Jurkat, Clone E6-1 (cell line): ENCODE results near the gene TRAIP. TPM values are rescaled to one million over a fixed set of nuclear protein-coding genes. Genes with fewer than 3 reads are reported as not detected.
"Not testable (repeated sequence)": the region's sequence is repeated elsewhere in the genome, so short reads cannot be mapped to it uniquely, and the experiment has no call there.

Experiments
- DNase-seq: peaks from one replicate; pipeline ENCODE4 v3.0.0-alpha.2; 2011; ENCODE audit warnings: low read depth, low spot score
- H3K4me3 ChIP-seq: 2 replicates; pipeline ENCODE4 v1.5.1; 2011; ENCODE audit warnings: mild to moderate bottlenecking, low read length, control low read depth, moderate library complexity
- polyA plus RNA-seq: library from polyadenylated mRNA; unstranded; fragments of >200 nt; gene quantifications from one replicate; pipeline ENCODE4 v1.2.1, GENCODE V29; 2012; ENCODE audit warnings: missing spikeins; ENCODE audit not compliant: insufficient read length, insufficient read depth

The TRAIP gene, protein sequence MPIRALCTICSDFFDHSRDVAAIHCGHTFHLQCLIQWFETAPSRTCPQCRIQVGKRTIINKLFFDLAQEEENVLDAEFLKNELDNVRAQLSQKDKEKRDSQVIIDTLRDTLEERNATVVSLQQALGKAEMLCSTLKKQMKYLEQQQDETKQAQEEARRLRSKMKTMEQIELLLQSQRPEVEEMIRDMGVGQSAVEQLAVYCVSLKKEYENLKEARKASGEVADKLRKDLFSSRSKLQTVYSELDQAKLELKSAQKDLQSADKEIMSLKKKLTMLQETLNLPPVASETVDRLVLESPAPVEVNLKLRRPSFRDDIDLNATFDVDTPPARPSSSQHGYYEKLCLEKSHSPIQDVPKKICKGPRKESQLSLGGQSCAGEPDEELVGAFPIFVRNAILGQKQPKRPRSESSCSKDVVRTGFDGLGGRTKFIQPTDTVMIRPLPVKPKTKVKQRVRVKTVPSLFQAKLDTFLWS
- 38.4 TPM for polyA plus RNA-seq

GRCh38 chr3:49856181-49857005 lies at the start of gene TRAIP:
TRAIP (minus strand) TSS chr3:49856564; CDS start chr3:49856453, 111 bp downstream.
- peak; percentile 92 for DNase-seq
- peak within 1 kb of the TSS; percentile 93 for H3K4me3 ChIP-seq

GRCh38 chr3:49904448-49904847 lies 48.1 kb upstream of the TRAIP start:
- not testable (repeated sequence) for DNase-seq, H3K4me3 ChIP-seq

GRCh38 chr3:49903451-49904424 lies 47.4 kb upstream of the TRAIP start, which contains the start of gene MST1R:
MST1R (minus strand) TSS chr3:49903873; CDS start chr3:49903609, 264 bp downstream.
- no peak within 1 kb of the TSS for H3K4me3 ChIP-seq
- no peak for DNase-seq

DNA sequence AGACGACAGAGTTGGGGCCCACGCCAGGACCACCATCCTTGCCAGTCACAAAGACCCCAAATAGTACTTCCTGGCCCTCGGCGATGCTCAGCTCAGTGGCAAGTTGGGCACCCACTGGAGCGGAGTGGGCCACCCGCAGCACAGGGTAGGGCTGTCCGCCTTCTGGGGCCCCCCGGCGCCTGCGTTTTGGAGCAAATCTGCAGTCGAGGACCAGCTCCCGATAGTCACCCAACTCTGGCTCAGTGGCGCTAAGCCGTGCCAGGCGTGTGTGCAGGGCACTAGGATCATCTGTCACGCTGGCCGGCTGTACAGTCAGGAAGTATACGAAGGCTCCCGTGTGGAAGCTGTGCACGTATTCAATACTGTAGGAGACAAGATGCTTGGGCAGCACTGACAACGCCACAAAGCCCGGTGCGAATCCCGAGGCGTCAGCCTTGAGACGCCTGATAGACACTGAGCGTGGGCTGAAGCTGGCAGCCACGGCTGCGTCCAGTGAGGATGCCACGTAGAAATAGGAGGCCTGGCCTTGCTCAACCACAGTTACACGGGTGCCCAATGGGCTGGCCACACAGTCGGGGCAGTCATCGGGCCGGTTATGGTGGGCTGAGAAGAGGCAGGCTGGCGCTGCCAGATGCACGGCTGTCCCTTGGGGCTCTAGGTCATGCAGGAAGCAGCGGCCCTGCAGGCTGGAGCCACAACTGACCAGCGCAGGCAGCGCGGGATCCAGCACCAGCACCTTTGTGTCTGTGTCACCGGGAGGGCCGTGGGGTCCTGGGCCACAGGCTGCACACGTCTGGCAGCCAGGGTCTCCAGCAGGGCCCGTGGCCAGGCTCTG lies 46.4 kb upstream of the TRAIP start:
- H3K4me3 ChIP-seq = no peak overlapping the region
- DNase-seq = no peak

- H3K4me3 ChIP-seq = no peak overlapping the region
- DNase-seq = peak; percentile 16
Observed at GRCh38 chr3:49901366-49902339, 45.3 kb upstream of the TRAIP start.

- H3K4me3 ChIP-seq = no peak overlapping the region
- no peak for DNase-seq
Observed at GRCh38 chr3:49900491-49901153, 44.3 kb upstream of the TRAIP start.

DNA sequence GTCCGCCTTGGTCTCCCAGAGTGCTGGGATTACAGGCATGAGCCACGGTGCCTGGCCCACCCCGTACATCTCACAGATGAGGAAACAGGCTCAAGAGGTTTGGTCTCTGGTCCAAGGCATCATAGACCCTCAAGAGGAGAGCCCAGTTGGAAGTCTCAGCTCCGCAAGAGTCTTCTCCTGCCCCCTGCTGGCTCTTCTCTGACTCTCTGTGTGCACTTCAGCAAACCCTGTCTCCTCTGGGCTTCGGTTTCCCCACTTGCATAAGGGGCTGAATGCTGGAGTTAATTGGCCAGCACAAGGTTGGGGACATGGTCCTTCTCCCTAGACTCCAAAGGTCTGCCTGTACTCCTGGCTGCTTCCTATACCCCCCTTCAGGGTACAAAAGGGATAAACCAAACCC lies 43.5 kb upstream of the TRAIP start:
- H3K4me3 ChIP-seq = no peak overlapping the region
- no peak for DNase-seq

GRCh38 chr3:49898991-49899390 lies 42.6 kb upstream of the TRAIP start:
- no peak for DNase-seq
- H3K4me3 ChIP-seq = no peak overlapping the region

DNA sequence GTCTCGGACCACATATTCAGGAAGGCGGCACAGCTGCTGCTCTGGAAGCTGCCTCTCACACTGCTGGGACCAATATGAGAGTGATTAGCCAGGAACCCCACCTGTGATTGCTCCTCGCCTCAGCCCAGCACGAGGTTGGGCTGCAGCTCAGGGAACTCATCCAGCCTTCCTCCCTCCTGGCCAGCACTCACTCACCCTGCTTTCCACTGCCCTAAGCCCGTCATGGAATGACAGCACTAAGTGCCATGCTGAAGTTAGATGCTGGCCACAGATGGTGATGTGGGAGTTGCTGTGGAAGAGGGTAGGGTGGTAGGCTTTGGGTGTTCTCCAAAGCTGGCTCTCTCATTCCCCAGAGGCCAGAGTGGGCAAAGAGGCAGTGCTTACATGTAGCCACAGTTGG lies 40.0 kb upstream of the TRAIP start:
- H3K4me3 ChIP-seq = no peak overlapping the region
- no peak for DNase-seq

GRCh38 chr3:49895791-49896190 lies 39.4 kb upstream of the TRAIP start:
- H3K4me3 ChIP-seq = no peak overlapping the region
- DNase-seq = no peak

GRCh38 chr3:49889296-49889695 lies 32.9 kb upstream of the TRAIP start:
- DNase-seq = no peak
- H3K4me3 ChIP-seq = no peak overlapping the region

GRCh38 chr3:49886922-49887265 lies 30.5 kb upstream of the TRAIP start:
- DNase-seq = no peak
- no peak overlapping the region for H3K4me3 ChIP-seq

DNA sequence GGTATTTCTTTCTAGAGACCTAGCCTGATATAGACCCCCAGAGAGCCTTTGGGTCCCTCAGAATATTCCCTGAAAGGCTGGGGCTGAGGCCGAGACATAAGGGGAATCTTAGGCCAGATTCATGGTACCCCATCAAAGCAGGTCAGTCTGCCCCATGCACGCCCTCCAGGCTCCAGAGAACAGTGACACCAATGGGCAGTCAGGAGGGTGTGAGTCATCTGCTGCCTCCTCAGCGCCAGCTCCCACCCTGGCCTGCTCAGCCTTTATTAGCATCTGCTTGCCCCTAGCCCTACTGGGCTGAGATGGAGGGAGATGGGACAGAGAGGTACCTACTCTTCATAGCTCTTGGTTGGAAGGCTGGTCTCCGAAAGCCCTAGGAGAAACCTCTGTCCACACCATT lies 27.6 kb upstream of the TRAIP start:
- H3K4me3 ChIP-seq = no peak overlapping the region
- DNase-seq = no peak

DNA sequence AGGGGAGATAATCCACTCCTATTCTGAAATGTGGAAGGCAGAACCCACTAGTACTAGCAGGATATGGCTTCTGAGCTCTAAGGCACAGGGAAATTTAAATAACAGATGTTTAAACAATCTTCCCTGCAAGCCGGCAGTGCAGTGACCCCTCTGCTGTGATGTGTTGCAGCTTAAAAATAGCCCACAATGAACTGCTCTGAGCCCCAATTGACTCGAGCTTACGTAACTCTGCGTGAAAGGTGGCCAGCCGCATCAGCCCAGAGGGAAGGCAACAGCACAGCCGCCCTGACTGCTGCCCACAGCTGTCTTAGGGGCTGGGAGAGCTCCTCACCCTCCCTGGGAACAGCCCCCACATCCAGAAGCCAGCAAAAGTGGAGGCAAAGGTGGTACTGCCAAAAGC lies 25.8 kb upstream of the TRAIP start:
- no peak overlapping the region for H3K4me3 ChIP-seq
- no peak for DNase-seq

GRCh38 chr3:49880581-49881315 lies 24.4 kb upstream of the TRAIP start:
- no peak overlapping the region for H3K4me3 ChIP-seq
- DNase-seq = no peak

DNA sequence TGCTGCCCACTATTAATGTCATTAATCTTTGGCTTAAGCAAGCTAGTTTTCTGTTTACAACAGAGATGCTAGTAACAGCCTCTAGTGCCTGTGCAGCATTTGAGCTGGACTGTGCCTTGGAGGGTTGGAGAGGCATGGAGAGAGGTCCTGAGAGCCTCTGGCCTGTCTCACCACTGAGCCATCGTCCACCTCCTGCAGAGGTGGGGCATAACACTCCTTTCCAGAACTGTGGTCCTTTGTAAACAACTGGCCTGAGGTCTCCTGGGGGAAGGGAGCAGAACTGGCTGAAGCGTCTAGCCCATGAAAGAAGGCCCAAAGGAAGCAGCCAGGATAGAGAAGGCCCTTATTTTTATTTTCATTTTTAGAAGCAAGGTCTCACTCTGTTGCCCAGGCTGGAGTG lies 23.4 kb upstream of the TRAIP start:
- no peak for DNase-seq
- no peak overlapping the region for H3K4me3 ChIP-seq
